Coronary artery (tissue), 2 donors: Measurements from ENCODE around the gene FBXL15.

ENCODE experiments used
- DNase-seq: peaks from one replicate; pipeline ENCODE4 v3.0.0-alpha.2; 2017; ENCODE audit warnings: low spot score
- H3K27ac ChIP-seq, 2 donors: fragments of 200-600 bp; sonication (generic); one replicate each; pipeline ENCODE4 v1.5.1; 2016 to 2019
- H3K4me3 ChIP-seq: fragments of 200-600 bp; sonication (generic); 2 replicates; pipeline ENCODE4 v1.5.1; 2016; ENCODE audit warnings: mild to moderate bottlenecking, moderate library complexity
- CTCF ChIP-seq: fragments of 200-600 bp; sonication (generic); IDR thresholded peaks from one replicate; pipeline ENCODE4 v1.5.1; 2019; ENCODE audit warnings: antibody characterized with exemption

Gene FBXL15

GRCh38 chr10:102420714-102421506 lies at the start of gene FBXL15:
Gene FBXL15, plus strand, starts transcription at chr10:102420836. Its CDS starts 294 bp downstream, at chr10:102421130.
- Histone ChIP-seq H3K27ac (peak within 1 kb of the TSS; percentile 83 to 94), H3K4me3 (peak within 1 kb of the TSS; percentile 90)
- peak; percentile 98 for DNase-seq
- no peak for TF ChIP-seq CTCF

DNA sequence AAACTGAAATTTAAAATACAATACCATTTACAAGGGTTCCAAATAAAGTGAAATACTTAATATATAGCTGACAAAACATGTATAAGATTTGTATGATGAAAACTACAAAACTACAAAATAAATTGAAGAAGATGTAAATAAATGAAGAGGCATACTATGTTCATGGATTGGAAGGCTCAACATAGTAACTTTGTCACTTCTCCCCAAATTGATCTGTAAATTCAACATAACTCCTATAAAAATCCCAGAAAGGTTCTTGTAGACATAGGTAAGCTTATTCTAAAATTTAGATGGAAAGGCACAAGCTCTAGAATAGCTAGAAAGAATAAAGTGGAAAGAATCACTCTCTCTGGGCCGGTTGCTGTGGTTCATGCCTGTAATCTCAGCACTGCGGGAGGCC lies 49.3 kb upstream of the FBXL15 start:
- no peak for DNase-seq
- TF ChIP-seq CTCF, result no peak
- Histone ChIP-seq H3K4me3 (no peak overlapping the region), H3K27ac (no peak overlapping the region)

- TF ChIP-seq CTCF, result no peak
- no peak overlapping the region for H3K4me3 ChIP-seq
- no peak overlapping the region for H3K27ac ChIP-seq
- DNase-seq, result no peak
Measured at GRCh38 chr10:102375250-102375649, 45.4 kb upstream of the FBXL15 start.

DNA sequence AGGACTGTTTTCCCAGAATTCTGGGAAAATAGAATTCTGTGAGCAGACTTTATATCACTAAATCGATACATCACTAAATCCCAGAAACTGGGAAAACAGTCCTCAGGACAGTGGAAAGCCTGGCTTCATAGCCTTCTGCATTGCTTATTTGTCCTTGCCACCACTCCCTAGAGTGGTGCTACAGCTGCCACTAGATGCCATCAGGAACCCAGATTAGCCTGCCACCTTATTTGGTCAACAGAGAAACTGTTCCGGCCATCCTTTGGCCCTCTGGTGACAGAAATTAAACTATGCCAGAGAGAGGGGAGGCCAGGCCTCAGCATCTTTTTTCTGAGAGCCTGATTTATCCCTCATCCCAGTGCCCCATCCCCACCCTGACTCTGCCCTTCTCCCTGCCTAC lies 44.8 kb upstream of the FBXL15 start:
- no peak for DNase-seq
- Histone ChIP-seq H3K4me3 (no peak overlapping the region), H3K27ac (no peak overlapping the region)
- TF ChIP-seq CTCF, result no peak

- Histone ChIP-seq H3K4me3 (no peak overlapping the region), H3K27ac (no peak overlapping the region)
- no peak for DNase-seq
- no peak for TF ChIP-seq CTCF
Measured at GRCh38 chr10:102376901-102377300, 43.7 kb upstream of the FBXL15 start.

- Histone ChIP-seq H3K4me3 (no peak overlapping the region), H3K27ac (no peak overlapping the region)
- TF ChIP-seq CTCF, result no peak
- DNase-seq, result no peak
Measured at GRCh38 chr10:102379383-102379782, 41.3 kb upstream of the FBXL15 start.

DNA sequence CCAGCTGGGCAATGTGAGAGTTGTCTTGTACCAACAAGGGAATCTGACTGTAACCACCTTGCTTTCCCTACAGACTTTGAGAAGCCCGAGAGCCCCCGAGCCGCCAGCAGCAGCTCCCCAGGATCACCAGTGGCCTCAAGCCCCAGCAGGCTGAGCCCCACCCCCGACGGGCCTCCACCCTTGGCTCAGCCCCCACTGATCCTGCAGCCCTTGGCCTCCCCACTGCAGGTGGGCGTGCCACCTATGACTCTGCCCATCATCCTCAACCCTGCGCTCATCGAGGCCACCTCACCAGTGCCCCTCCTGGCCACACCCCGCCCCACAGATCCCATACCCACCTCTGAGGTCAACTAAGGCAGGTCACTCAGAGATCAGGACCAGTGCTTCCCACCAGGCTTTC lies 38.7 kb upstream of the FBXL15 start:
- no peak overlapping the region for H3K27ac ChIP-seq

More for the DNA sequence above, 38.7 kb upstream of the FBXL15 start:
- DNase-seq, result no peak
- no peak for TF ChIP-seq CTCF
- no peak overlapping the region for H3K4me3 ChIP-seq
